Right hindlimb (tissue), 1 donor: ENCODE results near the gene AHNAK.
"Not testable (repeated sequence)": the region's sequence is repeated elsewhere in the genome, so short reads cannot be mapped to it uniquely, and the experiment has no call there.

Source experiments
- DNase-seq: peaks from one replicate; pipeline ENCODE4 v3.0.0-alpha.2; 2018

Gene AHNAK, protein sequence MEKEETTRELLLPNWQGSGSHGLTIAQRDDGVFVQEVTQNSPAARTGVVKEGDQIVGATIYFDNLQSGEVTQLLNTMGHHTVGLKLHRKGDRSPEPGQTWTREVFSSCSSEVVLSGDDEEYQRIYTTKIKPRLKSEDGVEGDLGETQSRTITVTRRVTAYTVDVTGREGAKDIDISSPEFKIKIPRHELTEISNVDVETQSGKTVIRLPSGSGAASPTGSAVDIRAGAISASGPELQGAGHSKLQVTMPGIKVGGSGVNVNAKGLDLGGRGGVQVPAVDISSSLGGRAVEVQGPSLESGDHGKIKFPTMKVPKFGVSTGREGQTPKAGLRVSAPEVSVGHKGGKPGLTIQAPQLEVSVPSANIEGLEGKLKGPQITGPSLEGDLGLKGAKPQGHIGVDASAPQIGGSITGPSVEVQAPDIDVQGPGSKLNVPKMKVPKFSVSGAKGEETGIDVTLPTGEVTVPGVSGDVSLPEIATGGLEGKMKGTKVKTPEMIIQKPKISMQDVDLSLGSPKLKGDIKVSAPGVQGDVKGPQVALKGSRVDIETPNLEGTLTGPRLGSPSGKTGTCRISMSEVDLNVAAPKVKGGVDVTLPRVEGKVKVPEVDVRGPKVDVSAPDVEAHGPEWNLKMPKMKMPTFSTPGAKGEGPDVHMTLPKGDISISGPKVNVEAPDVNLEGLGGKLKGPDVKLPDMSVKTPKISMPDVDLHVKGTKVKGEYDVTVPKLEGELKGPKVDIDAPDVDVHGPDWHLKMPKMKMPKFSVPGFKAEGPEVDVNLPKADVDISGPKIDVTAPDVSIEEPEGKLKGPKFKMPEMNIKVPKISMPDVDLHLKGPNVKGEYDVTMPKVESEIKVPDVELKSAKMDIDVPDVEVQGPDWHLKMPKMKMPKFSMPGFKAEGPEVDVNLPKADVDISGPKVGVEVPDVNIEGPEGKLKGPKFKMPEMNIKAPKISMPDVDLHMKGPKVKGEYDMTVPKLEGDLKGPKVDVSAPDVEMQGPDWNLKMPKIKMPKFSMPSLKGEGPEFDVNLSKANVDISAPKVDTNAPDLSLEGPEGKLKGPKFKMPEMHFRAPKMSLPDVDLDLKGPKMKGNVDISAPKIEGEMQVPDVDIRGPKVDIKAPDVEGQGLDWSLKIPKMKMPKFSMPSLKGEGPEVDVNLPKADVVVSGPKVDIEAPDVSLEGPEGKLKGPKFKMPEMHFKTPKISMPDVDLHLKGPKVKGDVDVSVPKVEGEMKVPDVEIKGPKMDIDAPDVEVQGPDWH (N-terminal part only)

DNA sequence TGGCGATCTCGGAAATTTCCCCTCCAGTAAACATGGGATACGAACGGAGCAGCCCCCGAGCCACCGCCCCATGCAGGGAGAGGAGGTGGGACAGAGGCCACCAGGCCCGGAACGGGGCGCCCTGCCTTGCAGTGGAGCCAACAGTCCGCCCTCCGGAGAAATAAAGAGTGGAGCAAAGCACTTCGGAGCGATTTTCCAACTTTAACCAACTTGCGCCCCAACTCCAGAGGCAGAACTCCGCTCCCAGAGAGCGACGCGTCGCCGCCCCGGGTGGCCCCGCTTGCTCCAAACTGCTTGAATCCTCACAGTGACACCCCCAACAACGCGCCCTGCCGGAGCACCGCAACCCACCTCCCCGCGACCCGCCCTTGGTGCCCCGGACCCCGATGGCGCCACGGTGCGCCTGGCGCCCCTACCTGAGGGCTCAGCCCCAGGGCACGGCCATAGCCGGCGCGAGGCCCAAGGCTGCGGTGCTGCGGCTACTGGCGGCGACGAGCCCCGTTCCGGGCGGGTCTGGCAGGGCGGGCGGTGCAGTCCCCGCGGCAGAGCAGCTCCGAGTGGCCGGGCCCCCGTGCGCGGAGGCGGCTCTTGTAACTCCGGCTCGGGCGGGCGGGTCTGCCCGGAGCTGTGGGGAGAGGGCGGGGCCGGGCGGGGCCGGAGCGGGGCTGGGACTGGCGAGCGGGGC lies at the start of gene AHNAK:
TSS of gene AHNAK (minus strand) at position 563 of the 685 bp plus-strand sequence. CDS start 10,708 bp downstream, outside the sequence.
- DNase-seq, result peak; percentile 92

DNA sequence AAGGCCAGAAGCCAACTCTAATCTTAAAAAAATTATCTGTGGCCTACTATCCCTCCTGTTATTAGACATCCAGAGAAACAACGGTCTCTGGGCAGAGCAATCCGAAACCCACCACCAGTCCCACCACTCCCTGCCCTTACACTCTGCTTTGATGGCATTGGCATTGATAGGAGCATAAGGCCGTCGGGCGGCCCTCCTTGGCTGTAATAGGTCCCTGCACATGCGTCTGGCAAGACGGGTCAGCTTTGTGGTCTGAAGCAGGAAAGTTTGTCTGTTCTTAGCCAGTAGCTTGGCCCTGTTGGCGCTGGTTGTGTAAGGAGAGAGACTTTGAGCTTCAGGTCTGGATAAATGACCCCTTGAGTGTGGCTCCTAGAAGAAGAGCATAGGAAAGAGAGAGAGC lies 48.5 kb upstream of the AHNAK start:
- DNase-seq, result peak; percentile 6

DNA sequence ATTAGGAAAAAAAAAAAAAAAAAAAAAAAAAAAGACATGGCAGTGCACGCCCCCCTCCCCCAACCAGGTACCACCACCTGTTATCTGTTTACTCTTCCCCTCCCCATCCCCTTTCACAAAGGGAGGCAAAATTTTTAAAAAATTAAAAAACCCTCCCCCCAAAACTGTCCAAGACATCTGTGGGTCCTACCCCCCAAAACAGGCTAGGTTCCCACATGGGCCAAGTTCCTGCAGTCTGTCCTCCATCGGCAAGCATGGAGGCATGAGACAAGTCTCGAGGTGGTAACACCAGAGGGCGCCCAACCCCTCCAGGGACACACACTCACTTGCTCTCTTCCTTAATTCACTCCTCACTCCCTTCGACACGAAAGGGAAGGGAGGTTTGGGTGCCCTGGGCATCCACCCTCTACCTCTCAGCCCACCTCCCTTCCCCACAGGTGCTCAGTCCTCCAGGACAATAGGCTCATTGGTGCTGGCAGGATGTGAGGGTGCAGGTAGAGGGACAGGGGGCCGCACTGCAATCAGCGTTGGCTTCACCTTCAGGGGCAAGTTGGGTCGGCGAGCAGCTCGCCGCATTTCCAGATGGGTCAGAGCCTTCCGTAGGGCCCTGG lies 46.9 kb upstream of the AHNAK start:
- DNase-seq, result peak; percentile 65

DNA sequence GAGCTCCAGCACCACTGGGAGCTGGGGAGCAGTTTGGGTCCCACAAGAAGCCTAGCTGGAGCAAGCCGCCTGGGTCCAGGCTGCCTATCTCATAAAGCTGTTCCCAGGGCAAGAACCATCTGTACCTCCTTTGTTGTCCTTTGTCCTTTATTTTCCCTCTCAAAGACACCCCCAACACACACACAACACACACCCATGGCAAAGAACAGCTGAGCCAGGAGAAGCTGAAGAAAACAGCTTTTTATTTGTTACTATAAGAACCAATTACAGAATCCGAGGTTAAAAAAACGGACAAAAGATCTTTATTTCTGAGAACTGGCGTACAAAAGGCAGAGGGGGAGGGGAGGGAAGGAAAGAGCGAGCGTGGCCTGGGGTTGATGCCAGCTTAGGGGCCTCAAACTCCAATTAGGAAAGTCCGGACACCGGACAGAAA lies 46.4 kb upstream of the AHNAK start:
- DNase-seq, result no peak

DNA sequence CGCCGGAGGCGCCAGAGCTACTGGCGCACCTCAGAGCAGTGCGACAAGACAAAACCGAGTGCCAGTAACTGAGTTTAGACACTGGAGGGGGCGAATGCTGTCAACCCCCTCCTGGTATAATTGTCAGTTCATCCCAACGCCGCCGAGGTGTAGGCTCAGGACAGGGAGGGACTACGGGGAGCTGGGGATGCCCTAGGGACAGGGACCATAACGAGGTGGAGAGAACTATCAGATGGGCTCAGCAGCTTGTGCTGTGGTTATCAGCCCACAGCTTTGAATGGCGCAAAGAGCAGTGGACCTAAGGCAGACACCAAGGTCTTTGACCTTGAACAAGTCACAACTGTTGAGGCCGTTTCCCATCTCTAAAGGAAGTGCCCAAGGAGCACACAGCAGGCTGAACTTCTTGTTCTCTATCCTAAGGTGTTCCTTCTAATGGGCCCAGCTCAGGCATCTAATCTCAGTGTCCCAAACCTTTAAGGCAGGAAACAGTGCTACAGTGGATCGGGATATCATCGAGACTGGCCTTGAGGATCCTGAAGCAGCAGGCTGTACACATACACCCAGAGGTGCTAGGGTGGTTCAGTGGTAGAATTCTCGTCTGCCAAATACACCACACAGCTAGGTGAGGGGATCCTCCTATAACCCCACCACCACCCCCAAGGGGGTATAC lies 45.7 kb upstream of the AHNAK start:
- peak; percentile 13 for DNase-seq

DNA sequence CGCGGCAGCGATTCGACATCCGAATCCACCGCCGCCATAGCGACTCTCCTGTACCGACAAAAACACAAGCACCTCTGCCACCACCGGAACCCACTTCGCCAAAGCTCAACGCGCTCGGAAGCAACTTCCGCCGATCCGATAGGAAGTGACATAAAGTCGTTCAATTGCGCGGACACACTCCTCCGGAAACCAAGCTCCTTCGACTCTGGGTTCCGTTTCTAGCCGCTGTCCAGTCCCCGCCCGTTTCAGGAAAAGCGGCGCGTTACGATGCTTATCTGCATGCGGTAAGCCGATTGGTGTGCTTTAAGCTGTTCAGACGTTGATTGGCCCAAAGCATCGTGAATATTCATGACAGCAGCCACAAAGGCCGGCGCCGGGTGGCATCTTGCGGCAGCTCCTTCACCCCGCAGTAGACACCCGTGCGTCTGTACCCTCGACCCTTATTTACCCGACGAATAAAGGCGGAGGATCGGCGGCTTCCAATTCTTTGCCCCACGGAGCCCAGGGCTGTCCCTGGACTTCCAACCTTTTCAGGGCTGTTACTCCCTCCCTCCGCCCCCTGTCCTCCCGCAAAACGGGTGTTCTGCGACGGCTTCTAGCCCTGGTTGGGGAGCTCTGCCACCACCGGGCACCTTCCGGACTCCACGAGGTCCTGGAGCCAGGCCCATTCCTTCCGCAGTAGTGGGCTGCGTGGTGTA lies 45.0 kb upstream of the AHNAK start, which contains the start of gene TUT1:
TSS of gene TUT1 (minus strand) at position 76 of the 698 bp plus-strand sequence. CDS start at position 38, 38 bp downstream.
- DNase-seq, result peak; percentile 97

DNA sequence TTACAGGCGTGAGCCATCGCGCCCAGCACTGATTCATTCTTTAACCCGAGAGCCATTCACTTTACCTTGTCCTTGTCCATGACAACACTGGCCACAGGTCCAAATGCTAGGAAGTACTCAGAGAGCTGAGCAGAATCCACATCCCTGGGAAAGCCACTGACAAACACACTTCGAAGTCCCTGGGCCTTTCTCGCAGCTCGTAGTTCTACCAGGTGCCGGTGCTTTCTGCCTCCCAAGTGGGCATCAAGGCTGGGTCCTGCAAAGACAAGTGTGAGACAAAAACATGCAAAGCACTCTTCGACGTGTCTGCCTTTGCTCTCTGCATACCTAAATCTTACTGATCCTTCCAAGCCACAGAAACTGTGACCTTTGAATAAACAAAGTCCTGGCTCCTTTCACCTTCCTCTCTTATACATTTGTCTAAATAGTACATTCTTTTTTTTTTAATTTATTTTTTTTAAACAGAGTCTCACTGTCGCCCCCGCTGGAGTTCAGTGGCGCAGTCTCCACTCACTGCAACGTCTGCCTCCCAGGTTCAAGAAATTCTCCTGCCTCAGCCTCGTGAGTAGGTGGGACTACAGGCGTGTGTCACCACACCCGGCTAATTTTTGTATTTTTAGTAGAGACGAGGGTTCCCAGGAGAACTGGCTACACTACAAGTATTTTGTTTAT lies 42.5 kb upstream of the AHNAK start:
- no peak for DNase-seq

DNA sequence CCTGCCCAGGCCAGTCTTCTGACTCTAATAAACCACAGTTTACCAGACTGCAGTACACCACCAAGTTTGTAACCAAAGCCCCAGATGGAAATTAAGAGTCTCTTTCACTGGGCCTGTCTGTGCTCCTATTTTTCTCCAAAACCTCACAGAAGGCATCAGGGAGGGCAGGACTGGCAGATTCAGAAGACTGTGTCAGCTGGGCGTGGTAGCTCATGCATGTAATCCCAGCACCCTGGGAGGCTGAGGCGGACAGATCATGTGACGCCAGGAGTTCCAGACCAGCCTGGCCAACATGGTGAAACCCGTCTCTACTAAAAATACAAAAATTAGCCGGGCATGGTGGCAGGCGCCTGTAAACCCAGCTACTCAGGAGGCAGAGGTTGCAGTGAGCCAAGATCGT lies 38.8 kb upstream of the AHNAK start:
- not testable (repeated sequence) for DNase-seq

DNA sequence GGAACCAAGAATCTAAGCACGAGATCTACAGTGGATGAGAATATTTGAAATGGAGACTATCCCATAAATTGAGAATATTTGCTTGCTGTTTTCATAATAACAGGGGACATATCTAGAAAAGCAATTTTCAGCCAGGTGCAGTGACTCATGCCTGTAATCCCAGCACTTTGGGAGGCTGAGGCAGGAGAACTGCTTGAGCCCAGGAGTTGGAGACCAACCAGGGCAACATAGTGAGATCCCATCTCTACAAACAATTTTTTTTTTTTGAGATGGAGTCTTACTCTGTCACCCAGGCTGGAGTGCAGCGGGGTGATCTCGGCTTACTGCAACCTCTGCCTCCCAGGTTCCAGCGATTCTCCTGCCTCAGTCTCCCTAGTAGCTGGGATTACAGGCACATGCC lies 35.1 kb upstream of the AHNAK start:
- not testable (repeated sequence) for DNase-seq

DNA sequence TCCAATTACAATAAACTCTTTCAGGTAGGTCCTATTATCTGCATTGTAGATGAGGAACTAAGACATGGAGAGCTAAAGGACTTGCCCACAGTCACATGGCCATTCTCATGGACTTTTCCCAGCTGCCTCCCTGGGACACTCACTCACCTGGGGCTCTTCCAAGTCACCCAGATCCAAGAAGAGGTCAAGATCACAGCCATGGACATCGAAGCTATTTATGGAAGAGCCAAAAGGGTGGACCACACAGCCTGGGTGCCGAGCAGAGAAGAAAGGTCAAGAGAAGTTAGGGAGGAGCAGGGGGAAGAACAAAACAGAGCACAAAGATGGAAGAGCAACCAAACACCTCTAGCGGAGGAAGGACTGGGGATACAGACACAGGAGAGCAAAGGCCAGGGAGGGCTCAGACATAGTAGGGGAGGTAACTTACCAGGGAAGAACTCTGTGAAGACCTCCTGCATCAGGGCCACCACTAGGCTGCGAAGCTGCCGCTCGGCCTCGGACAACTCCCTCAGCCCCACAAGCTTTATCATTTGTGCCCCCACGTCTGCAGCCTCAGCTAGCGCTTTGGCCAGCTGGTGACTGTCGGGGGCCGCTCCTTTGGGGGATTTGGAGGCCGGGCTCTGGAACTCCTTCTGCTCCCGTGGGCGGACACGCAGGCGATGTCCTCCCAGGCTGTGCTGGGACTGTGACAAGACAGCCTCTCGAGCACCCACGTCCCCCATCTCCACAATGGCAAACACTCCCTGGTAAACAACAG lies 34.5 kb upstream of the AHNAK start:
- no peak for DNase-seq

DNA sequence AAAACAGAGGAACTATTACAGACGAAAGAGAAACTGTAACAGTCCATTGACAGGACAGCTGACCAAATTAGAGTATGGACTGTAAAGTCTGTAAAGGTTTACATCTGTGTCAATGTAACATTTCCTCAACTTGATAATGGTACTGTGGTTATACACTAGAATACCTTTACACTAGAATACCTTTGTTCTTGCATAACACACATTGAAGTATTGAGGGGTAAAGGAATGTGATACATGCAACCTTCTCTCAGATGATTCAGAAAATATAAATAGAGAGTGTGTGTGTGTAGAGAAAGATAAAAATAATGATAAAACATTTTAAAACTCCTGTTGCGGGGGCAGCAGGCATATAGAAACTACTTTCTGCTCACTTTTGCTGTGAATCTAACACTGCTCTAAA lies 32.6 kb upstream of the AHNAK start:
- no peak for DNase-seq

DNA sequence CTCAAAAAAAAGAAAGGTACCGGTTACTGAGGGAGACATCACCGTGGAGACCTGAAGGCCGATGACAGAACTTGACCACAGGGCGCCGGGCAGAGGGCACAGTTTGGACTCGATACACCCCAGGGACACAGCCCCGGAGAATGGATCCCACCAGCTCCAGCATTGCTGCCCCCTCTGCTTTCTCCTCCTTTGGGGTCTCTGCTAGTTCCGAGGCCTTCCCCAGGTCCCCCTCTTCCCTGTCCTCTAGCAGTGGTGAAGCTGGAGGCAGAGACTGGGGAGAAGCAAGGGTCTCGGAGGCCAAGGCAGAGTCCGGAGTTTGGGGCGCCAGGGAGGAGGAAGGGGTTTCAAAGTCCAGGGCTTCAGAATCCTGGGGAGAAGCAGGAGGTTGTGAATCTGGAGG lies 31.9 kb upstream of the AHNAK start:
- no peak for DNase-seq

DNA sequence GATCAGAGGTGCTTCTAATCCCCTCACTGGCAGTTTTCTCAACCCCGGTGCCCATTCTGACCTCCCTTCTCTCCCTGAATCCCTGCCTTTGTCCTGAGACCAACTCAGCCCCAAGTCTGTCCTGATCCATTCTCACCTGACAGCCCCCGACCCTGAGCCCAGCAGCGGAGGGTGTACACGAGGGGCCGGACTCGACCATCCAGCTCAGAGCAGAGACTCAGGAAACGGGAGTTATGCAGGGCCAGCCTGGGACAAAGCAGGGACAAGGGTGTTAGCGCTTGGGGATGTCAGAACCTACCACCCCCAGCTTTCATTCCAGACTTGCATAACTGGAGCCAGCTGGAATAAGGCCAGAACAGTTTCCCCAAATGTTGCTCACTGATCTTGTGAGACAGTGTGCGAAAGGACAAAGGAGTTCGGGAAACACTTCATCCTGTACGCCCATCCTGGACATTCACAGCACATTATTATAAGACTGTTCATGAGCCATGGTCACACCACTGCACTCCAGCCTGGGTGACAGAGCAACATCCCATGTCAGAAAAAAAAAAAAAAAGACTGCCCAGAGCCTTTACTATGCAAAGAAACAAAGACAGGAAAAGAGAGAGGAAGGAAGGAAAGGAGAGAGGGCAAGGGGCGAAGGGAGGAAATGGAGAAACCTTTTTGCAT lies 30.6 kb upstream of the AHNAK start:
- peak; percentile 25 for DNase-seq

DNA sequence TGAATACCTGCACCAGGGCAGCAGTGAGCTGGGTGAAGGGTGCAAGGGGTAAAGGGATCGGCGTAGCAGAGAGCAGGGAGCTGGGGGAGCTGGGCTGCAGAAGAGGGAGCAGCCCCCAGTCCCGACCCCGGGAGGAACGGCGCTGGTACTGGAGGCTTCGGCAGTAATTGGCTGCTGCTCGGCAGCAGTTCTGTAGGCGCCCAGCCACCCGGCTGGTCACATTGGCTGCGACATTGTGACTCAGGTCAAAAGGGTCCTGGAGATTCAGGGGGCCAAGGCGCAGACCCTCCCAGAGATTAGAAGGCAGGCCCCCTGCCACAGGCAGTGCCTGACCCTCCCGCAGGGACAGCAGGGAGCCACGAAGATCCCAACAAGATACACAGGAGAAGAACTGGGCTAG lies 29.2 kb upstream of the AHNAK start:
- DNase-seq, result no peak

DNA sequence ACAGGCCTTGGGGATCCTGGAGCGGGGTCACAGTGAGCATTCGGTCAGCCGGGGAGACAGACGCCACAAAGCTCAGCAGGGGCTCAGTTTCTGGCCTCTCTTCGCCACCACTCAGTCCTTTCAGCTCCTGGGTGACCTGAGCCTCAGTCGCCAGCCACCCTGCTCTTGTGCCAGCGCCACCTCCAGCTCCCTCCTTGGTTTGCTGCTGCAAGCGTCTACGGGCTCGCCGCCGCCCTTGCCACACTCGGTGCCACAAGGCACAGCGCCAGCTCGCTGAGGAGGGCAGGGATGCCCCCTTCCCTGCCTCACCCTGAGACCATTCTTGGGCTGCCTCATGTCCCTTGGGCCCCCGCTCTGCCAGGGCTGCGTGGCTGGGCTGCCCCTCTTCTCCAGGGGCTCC lies 28.6 kb upstream of the AHNAK start:
- DNase-seq, result peak; percentile 38

DNA sequence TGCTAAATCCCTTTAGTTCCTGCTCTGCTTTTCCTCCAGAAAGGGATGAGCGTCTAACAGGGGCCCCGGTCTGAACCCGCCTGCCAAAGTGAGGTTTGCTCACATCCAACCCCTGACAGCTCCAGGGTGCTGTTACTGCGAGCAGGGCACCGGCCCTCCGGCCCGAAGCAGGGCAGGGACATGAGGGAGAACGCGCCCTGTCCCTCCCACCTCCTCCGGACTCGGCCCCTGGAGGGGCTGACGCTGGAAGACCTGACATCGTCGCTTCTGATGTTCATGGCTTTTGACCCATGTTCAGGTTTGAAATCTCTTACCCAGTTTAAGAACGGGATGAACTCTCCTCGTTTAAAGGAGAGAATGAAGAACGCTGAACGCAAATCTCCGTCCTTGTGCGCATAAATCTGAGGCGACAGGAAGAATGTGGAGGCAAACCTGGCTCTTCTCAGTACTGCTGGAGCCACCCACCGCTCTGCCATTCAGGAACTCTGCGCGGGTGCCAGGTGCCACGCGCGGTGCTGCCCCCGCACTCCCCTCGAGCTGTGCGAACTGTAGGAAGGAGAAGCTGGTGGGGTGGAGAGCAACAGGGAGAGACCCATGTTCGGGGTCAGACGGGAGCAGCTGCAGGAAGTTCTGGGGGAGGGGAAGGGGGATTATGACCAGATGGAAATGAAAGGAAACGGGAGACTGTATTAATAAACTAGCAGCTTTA lies 27.9 kb upstream of the AHNAK start:
- peak; percentile 66 for DNase-seq

DNA sequence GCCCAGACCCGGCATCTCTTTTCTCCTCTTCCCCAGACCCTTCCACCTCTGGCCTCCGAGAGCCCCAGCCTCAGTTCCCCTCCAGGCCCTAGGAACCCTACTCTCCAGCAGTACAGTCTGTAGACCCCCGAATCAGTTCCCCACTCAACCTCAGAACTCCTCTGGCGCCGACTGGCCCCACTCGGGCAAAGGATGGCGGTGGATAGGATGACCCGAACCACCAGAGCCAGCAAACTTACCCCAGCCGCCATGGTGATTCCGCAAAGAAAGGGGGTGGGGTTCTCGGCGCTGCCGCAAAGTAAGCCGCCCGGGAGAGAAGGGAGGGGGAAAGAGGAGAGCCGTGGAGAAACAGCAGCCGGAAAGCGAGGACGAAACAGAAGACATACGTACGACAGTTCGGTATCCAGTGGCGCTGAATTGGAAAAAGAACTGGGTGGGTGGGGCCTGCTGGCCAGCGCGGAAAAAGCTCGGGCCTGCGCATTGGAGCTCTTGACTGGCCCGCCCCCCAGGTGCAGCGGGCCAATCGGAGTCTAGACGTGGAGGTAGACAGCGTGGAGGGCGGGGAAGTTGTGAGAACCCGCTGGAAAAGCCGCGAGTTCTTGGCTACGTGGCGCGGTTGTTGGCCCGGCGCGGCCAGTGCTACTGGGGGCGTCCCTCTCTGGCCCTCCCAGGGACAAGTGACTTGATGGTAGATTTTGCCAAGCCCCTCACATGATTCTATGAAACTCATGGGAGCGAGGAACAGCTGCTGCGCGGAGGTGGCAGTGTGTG lies 27.2 kb upstream of the AHNAK start, which contains the start of gene EEF1G:
TSS of gene EEF1G (minus strand) at position 300 of the 771 bp plus-strand sequence. CDS start at position 251, 49 bp downstream.
- DNase-seq, result peak; percentile 100
